Bronchus fibroblast of lung (primary cell): ENCODE data around the gene TMEM126A. TPM values are rescaled to one million over a fixed set of nuclear protein-coding genes. Genes with fewer than 3 reads are reported as not detected.

Experiments used
- total RNA-seq: library from RNA; depleted of rRNA; stranded (reverse); fragments of >200 nt; gene quantifications from 2 replicates; pipeline ENCODE4 v1.2.3, GENCODE V29; 2015

The TMEM126A gene
- 40.2 and 43.7 TPM in 2 replicates for total RNA-seq

DNA sequence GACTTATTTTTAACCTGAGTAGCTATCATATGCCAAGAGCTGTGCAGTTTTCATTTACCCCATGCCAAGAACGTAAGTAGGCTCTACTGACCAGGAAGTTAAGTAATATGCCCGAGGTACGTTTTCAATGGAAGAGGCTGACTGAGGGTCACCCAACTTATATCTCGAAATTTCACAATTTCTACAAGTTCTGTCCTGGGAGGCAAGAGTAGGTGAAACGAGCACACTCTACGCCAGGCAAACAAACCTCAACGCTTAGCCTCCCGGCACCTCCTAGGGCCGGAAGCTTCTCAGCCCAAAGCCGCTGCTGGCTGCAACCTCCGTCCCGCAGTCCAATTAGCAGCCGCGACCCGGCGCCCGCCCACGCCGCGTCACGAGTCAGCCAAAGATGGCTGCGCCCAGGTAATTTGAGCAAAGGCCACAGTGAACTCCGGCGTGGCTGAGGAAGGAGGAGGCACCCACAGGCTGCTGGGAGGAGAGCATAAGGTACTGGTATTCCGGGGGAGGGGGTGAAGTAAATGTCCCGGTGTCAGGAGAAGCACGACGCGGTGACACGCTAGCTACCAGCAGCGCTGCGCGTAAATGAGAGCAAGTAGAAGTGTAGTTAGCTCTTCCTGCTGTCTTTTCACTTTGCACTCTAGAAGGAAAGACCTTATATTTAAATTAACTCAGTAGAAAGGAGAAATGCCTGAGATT, at the start of gene TMEM126A:
Gene TMEM126A (plus strand): TSS at position 364 of the 696 bp plus-strand sequence. CDS start 2,289 bp downstream, outside the sequence.

DNA sequence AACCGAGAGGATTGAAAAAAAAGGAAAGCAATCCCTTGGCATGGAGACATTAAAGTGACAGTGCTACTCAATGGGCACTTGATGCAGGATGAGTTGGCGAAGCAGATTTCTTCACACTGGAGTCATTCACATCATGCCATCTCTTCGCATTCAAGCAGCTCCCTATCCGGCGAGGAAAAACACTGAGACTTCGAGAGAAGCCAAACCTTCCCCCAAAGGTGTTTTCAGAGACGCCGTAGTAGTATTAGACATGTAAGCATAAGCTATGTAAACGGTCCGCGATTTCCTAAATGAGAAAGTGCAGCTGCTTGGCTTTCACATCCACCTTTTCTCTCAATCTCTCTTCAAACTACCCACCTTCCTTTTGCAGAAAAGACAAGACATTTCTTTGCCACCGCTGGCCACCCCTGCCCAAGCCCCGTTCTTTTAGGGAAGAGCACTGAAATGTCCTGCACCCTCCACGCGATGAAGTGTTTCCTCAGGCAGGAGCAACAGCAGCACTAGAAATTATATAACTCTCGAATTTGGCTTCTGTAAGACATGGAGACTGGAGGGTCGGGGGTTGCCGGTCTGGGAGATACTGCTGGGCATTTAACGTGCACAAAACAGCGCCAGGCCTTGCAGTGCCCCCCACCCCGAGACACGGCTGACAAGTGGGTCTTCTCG, 20.3 kb upstream of the TMEM126A start, which contains the start of gene DLG2:
Gene DLG2 (minus strand): TSS at position 13 of the 666 bp plus-strand sequence.

DNA sequence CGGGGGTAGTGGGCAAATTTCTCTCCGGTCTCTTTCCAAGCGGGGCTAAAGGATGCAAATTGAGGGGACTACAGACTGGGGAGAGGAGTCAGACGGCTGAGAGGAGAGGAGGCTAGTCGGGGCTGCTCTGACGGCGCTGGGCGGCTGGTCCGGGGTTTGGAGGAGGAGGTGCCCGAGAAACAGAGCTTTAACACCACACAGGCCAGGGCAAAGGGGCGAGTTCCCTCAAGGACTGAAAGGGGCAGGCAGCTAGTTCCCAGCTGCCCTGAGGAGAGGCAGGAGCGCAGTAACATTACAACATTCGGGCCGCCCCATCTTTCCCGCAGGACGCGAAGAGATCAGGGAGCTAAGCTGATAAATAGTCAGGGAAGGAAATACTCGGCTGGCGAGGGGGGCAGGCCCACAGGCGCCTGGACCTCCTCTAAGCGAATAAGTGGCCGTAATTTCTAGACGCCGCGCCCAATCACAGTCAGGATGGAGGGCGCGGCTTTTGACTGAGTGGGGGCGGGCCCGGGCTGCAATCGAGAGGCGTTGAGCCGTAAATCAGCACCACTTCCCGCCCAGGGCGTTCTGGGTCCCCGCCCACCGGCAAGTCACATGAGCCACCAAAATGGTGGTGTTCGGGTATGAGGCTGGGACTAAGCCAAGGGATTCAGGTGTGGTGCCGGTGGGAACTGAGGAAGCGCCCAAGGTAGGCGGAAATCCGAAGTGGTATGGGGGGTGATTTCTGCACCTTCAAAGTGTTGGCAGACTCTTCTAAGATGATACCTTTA, 19.6 kb upstream of the TMEM126A start, which contains the start of gene TMEM126B:
Gene TMEM126B (plus strand): TSS at position 596 of the 773 bp plus-strand sequence. CDS start 15 bp downstream, at position 611.

DNA sequence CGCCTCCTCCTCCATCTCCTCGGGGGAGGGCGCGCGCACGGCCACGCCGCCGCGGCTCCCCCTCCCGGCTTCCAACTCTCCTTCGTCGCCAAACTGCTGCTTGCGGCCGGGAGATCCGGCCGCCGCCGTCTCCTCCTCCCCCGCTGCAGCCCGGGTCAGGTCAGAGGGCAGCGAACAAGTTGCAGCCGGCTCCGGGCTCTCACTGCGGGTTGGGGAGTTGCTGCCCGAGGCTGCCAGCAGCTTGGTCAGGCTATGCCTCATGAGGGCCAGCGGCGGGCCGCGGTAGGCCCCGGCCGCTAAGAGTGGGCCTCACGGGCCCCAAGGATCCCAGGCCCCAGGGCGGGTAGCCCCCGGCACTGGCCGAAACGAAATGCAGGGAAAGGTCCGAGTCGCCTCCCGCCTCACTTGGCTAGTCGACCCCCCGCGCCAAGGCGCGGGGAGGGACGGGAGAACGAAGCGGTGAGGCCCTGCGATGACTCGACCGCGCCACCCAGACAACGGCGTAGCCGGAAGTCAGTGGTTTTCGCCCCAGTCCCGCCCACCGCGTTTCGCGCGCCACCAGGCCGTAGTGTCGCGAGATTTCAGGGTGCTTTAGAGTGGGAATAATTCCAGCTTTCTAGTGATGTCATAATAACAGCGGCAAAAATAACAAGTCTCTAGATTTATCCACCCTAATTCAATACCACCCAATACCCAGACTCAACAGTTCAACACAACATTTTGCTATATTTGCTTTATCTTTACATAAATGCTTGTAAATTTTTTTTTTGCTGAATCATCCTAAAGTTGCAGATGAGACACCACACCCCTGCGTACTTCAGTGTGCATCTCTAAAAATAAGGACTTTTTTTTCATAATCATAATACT, 17.1 kb downstream of the TMEM126A start, which contains the start of gene CREBZF:
Gene CREBZF (minus strand): TSS at position 515 of the 867 bp plus-strand sequence. CDS start 254 bp downstream, at position 261.

DNA sequence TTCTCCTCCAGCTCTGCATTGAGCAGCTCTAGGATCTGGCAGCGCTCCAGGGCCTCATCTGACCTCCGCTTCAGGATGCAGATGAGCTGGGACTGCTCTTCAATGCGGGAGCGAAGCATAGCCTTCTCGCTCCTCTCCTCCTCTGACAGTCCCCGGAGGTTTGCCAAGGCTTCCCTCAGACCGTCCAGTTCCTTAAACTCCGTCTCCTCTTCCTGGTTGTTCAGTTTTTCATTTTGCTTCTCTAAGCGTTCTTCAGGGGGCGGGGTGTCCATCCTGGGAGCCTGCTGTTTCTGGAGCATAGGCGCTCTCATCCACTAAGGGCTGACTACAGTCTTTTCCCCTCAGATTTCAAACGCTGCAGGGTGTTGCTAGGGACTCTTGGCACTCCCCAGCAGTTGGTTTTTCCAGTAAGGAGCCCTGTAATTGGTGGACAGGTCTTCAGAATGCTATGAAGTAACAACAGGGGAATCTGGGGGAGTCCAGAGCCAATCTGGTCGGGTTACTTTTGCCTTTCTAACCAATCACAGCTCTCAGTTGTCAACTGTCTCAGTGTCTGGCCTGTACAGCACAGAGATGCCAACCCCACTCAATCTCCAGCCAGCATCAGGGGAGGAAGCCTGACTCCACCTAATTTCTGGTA, 38.2 kb downstream of the TMEM126A start, which contains the start of gene CCDC89:
Gene CCDC89 (minus strand): TSS at position 376 of the 640 bp plus-strand sequence. CDS start 65 bp downstream, at position 311.

Other genes starting within 250 kb of the TMEM126A start
- gene DLG2, start 20.6 kb upstream of the TMEM126A start, total RNA-seq, result 0.17 and 0.45 TPM in 2 replicates
- 68.4 and 70.0 TPM in 2 replicates for gene TMEM126B, start 19.4 kb upstream of the TMEM126A start, total RNA-seq
- gene CREBZF, start 17.2 kb downstream of the TMEM126A start, total RNA-seq, result 13.7 and 15.6 TPM in 2 replicates
- gene CCDC89, start 38.2 kb downstream of the TMEM126A start, total RNA-seq, result 4.0 and 5.2 TPM in 2 replicates
- gene SYTL2, start 163.2 kb downstream of the TMEM126A start, total RNA-seq, result 36.5 and 49.4 TPM in 2 replicates
- 0.17 TPM in 1 of 2 replicates, not detected in the other for gene CCDC83, start 207.4 kb downstream of the TMEM126A start, total RNA-seq